PFSK-1 (cell line): Measurements from ENCODE around the gene VAV2.

Experiments used
- POLR2AphosphoS5 ChIP-seq: IDR thresholded peaks from 2 replicates; pipeline ENCODE4 v1.6.1; 2012; ENCODE audit warnings: low read depth, mild to moderate bottlenecking, control low read depth, low read length, moderate library complexity
- REST ChIP-seq, 2 experiments: IDR thresholded peaks; 2 replicates each; pipeline versions ENCODE4 v1.6.1 to v1.8.0; 2011 to 2012; ENCODE audit warnings: low read depth in 2 of 2, low read length in 2 of 2, control low read depth in 1 of 2, inconsistent platforms in 1 of 2, mild to moderate bottlenecking in 1 of 2, moderate library complexity in 1 of 2; ENCODE audit not compliant: insufficient read depth in 1 of 2
- SIN3A ChIP-seq: IDR thresholded peaks from 2 replicates; pipeline ENCODE4 v1.6.1; 2012; ENCODE audit warnings: mild to moderate bottlenecking, low read length, moderate library complexity, borderline replicate concordance; ENCODE audit not compliant: insufficient read depth
- TAF1 ChIP-seq: IDR thresholded peaks from 2 replicates; pipeline ENCODE4 v1.6.1; 2012; ENCODE audit warnings: low read length, control low read depth, borderline replicate concordance; ENCODE audit not compliant: insufficient read depth

GRCh38 chr9:133875131-133875530 is 117.0 kb downstream of the VAV2 start:
- no peak for TF ChIP-seq POLR2AphosphoS5
- TF ChIP-seq REST (IDR thresholded peaks at IDR 0.05; ENCODE audit: insufficient read depth in 1 of 2, low read depth in 2 of 2, low read length in 2 of 2): no peak
- no peak for TF ChIP-seq TAF1
- no peak for TF ChIP-seq SIN3A
